GM18517 (cell line): ENCODE data around the gene CDH11.

Experiments
- ATAC-seq: cut with Tn5 transposase; IDR thresholded peaks from one replicate; pipeline ENCODE4 v1.9.1; 2021; ENCODE audit warnings: mild to moderate bottlenecking, moderate library complexity; ENCODE audit not compliant: unreplicated experiment

The CDH11 gene

GRCh38 chr16:65117811-65118448 is 3.9 kb downstream of the CDH11 start:
- peak; percentile 77 for ATAC-seq

DNA sequence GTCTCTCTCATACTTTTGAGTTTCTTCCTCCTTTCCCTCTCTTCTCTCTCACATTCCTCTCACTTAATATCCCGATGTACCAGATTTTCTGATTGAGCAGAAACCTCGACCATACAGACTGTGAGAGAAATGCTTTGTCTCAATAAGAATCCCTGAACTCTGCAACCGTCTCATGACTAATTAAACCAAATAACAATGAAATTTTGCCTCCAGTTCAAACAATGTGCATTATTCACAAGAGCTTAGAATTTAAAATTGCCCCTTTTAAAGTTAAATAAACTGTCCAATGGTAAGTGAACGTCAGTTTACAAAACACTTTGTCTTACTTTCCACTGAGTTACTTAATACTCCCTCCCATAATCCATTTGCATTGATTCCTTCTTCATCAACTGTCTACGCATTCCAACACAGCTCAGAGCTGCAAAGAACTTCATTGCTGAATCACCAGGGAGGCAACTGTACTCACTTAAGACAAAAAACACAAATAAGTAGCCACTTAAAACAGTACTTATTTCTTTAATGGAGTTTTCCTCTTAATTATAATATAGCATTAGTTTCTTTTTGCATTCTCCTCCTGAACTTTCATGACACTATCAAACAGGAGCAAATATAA is 4.9 kb downstream of the CDH11 start:
- no peak for ATAC-seq

DNA sequence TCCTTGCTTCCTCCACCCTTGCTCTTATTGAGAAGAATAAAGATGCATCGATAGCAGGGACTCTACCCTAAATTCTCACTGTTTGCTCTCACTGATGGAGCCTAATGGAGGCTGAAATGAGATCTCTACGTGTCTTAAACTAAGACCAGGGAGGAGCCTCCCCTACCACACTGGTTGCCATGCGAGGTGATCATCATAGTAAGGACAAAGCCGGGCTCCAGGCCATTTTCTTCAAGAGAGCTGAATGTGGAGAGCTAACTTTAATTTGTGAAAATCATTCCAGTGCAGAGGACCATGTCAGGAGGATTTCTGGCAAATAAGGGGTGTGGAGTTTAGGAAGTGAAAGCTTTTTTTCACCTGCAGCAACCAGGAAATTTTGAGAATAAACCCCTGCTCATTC is 5.6 kb downstream of the CDH11 start:
- ATAC-seq: no peak

DNA sequence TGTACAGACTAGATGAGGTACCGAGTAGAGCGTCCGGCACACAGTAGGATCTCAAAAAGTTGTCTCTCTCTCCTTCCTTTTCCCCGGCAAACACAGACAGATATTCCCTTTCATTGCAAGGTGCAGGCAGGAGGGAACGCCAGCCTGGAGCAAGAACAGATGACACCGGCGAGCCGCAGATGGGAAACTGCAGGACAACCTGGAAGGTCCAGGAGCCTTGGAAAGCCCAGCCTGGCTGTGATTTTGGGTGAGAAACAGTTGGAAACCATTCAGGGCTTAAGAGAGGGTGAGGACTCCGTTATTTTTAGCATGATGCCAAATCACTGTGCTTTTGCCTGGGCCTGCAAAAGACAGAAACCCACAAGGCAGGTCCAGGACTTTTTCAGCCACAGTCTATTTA is 7.3 kb downstream of the CDH11 start:
- no peak for ATAC-seq

- no peak for ATAC-seq
Observed at GRCh38 chr16:65113441-65113840, 8.4 kb downstream of the CDH11 start.

DNA sequence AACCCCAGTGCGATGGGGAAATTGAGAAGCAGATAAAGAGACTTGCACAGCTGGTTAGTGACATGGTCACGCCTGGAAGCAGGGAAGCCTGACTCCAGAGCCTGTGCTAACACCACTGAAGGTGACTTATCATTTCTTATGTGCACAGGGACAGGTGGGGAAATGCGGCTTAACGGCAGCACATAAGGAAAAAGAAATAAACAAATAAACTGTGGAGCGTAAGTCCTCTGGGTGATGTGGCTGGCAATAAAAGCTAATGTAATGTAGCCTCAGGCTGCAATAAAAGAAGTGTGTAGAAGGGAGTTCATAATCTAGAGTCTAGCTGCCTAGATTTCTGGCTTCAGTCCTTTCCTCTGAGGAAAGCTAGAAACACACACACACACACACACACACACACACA is 10.6 kb downstream of the CDH11 start:
- ATAC-seq: no peak

DNA sequence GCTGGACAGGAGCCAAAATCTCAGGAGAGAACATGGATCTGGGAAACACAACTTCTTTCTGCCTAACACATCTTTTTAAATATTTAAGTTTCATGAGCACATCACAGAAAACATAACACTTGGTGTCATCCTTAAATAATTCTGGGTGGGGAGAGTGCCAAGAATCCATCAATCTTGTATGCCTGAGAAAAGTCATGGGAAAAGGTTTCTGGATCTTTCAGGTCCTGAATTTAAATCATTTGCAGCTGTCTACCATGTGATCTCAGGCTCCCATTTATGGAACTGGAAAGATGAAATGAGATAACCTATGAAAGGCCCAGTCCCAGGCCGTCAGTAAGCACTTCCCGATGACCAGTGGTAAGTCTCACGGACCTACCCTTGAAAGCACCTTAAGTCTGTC is 15.1 kb downstream of the CDH11 start:
- ATAC-seq: no peak

- no peak for ATAC-seq
Observed at GRCh38 chr16:65105171-65105570, 16.7 kb downstream of the CDH11 start.

- no peak for ATAC-seq
Observed at GRCh38 chr16:65104471-65104870, 17.4 kb downstream of the CDH11 start.

DNA sequence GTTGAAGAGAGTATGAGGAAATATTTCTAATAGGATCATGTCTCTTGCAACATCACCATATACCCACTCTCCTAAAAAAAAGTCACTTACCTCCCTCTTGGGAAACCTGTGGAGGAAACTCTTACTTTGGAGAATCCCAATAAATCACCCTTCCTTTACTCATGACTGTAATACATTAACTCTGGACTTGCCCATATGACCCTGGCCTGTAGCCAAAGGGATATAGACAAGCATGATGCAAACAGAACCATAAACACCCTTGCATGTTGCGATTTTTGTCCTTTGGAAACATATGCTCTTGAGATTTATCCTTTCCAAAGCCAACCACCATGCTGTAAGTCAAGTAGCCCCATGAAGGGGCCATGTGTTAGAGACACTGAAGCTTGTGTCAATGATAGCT is 19.5 kb downstream of the CDH11 start:
- ATAC-seq: no peak

DNA sequence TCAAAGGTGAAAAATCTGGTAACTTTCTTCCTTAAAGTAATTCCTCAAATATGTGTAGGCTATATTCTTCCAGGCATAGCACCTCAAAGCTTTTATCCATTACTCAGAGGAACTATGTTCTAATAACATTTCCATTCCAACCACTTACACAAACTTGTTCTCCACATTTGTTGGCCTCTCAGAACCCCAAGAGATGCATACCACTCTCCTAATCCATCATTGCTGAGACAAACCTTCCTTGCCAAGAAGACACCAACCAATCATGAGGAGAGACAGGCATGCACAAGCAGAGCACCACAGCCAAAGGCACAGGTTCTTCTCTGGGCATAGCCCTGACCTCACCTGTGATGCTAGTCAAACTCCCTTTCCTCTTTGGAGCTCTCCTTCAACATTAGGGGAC is 20.9 kb downstream of the CDH11 start:
- ATAC-seq: no peak

DNA sequence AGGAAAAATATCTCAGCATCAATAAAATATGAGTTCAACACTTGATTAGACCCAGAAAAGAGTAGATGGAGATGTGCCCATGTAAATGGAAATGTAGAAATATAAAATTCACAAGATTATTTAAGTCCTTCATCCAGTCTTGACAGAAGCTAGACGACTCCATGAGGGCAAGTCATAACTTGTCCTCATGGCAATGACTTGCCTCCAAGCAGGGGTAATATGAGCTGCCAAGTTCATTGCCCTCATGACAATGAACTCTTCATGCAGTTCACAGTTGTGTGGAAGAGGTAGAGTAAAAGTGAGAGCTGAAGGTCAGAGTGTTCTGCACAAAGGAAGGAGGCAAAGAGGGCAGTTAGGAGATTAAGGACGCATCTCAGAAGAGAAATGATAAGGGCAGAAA is 22.3 kb downstream of the CDH11 start:
- no peak for ATAC-seq

- ATAC-seq: no peak
Observed at GRCh38 chr16:65098916-65099315, 22.9 kb downstream of the CDH11 start.

- no peak for ATAC-seq
Observed at GRCh38 chr16:65097296-65097695, 24.6 kb downstream of the CDH11 start.

- no peak for ATAC-seq
Observed at GRCh38 chr16:65095906-65096305, 26.0 kb downstream of the CDH11 start.

DNA sequence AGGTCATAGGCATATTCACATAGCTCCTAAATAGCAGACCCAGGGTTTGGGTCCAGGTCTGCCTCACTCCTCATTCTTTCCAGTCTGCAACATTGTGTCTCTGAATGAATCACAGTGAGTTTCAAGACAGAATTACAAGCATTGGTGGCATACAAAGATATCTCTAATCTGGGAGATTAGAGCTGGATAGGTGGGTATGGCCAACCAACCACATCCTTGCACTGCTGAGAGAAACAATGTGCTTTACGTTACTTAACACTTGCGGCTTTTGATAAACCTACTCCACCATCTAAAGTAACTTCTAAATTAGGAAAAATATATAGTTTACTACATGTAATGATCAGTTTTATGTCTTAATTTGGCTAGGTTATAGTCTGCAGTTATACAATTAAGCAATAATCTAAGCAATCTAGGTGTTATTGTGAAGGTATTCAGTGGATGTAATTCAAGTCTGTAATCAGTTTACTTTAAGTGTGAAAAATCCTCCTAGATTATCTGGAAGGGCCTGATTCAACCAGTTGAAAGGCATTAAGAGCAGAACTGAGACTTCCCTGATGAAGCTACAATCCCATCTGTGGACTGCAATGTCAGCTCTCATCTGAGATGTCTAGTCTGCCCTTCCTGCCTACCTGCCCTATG is 26.7 kb downstream of the CDH11 start:
- no peak for ATAC-seq

DNA sequence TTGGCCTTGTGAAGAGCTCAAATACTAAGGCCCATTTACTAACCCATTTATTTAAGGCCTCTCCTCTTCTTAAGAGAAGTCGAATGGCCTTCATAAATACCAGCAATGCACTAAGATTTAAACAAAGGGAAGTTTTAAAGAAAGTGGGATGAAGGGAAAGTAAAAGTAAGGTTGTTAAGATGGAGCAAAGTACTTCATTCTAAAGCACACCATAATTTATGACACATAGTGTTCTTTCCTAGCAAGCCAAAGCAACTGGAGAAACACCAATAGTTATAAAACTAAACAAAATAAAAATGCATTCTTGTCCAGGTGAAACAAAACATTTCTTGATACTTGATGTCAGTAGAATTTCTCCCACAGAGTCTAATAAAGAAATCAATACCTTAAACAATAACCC is 27.9 kb downstream of the CDH11 start:
- ATAC-seq: no peak

- ATAC-seq: no peak
Observed at GRCh38 chr16:65083164-65083857, 38.6 kb downstream of the CDH11 start.

DNA sequence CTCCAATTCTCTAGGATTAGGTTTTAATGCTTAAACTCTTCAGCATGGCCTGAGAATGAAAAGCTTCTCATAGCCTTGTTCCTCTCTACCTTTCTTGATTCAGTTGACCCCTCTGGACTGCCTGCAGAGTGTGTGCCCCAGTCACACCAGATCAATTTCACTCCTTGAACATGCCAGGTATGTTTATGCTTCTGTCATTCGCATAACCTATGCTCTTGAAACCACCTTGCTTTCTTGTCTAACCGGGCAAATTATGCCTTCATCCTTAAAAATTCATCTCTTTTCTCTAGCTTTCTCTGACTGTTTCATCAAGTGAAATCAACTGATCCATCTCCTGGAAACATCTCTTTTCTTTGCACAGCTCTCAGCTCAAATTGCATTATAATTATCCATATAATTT is 42.3 kb downstream of the CDH11 start:
- ATAC-seq: no peak

GRCh38 chr16:65077181-65077580 is 44.7 kb downstream of the CDH11 start:
- ATAC-seq: no peak

- no peak for ATAC-seq
Observed at GRCh38 chr16:65075877-65076276, 46.0 kb downstream of the CDH11 start.
